Parathyroid adenoma (tissue), 2 donors: Measurements from ENCODE around the gene ARMC10.
"Not testable (repeated sequence)": the region's sequence is repeated elsewhere in the genome, so short reads cannot be mapped to it uniquely, and the experiment has no call there.

Experiments used
- H2AFZ ChIP-seq: fragments of 300-600 bp; sonication (generic); one replicate; pipeline ENCODE4 v1.7.0; 2017; ENCODE audit warnings: antibody characterized with exemption, mild to moderate bottlenecking
- H3K27ac ChIP-seq: fragments of 300-600 bp; sonication (generic); one replicate; pipeline ENCODE4 v1.7.0; 2017
- H3K27me3 ChIP-seq: fragments of 300-600 bp; sonication (generic); one replicate; pipeline ENCODE4 v1.7.0; 2017; ENCODE audit warnings: low read length; ENCODE audit not compliant: control insufficient read depth, insufficient read depth
- H3K36me3 ChIP-seq: fragments of 300-600 bp; sonication (generic); one replicate; pipeline ENCODE4 v1.7.0; 2017; ENCODE audit warnings: low read length; ENCODE audit not compliant: control insufficient read depth, insufficient read depth
- H3K4me1 ChIP-seq: fragments of 300-600 bp; sonication (generic); one replicate; pipeline ENCODE4 v1.7.0; 2017; ENCODE audit warnings: control low read depth
- H3K4me2 ChIP-seq: fragments of 300-600 bp; sonication (generic); one replicate; pipeline ENCODE4 v1.7.0; 2017; ENCODE audit warnings: low read length
- H3K4me3 ChIP-seq: fragments of 300-600 bp; sonication (generic); one replicate; pipeline ENCODE4 v1.7.0; 2017; ENCODE audit warnings: low read depth, low read length
- H3K79me2 ChIP-seq: fragments of 300-600 bp; sonication (generic); one replicate; pipeline ENCODE4 v1.7.0; 2017; ENCODE audit warnings: control low read depth
- H3K9ac ChIP-seq: fragments of 300-600 bp; sonication (generic); one replicate; pipeline ENCODE4 v1.7.0; 2017; ENCODE audit warnings: mild to moderate bottlenecking
- H3K9me3 ChIP-seq: fragments of 300-600 bp; sonication (generic); one replicate; pipeline ENCODE4 v1.7.0; 2017; ENCODE audit warnings: low read length; ENCODE audit not compliant: control insufficient read depth
- CTCF ChIP-seq: fragments of 300-600 bp; sonication (generic); IDR thresholded peaks from one replicate; pipeline ENCODE4 v1.7.0; 2017; ENCODE audit warnings: antibody characterized with exemption, mild to moderate bottlenecking
- donor health status: primary hyperparathyroidism.

The ARMC10 gene

GRCh38 chr7:103097041-103097440, 22.1 kb downstream of the ARMC10 start:
- Histone ChIP-seq H2AFZ (no peak overlapping the region), H3K27ac (no peak overlapping the region), H3K36me3 (no peaks in the 10 kb centered on the region), H3K4me1 (no peaks in the 10 kb centered on the region), H3K4me3 (no peak overlapping the region), H3K9ac (no peak overlapping the region), H3K27me3 (no peaks in the 10 kb centered on the region), H3K4me2 (no peak overlapping the region), H3K9me3 (no peaks in the 10 kb centered on the region), H3K79me2 (no peaks in the 10 kb centered on the region)
- no peak for TF ChIP-seq CTCF

GRCh38 chr7:103100348-103100747, 25.4 kb downstream of the ARMC10 start:
- no peaks in the 10 kb centered on the region for H3K4me1 ChIP-seq
- no peak overlapping the region for H2AFZ ChIP-seq
- no peaks in the 10 kb centered on the region for H3K9me3 ChIP-seq
- no peaks in the 10 kb centered on the region for H3K27me3 ChIP-seq
- no peaks in the 10 kb centered on the region for H3K36me3 ChIP-seq
- no peaks in the 10 kb centered on the region for H3K79me2 ChIP-seq
- no peak overlapping the region for H3K9ac ChIP-seq
- H3K4me3 ChIP-seq = no peak overlapping the region
- H3K4me2 ChIP-seq = no peak overlapping the region
- H3K27ac ChIP-seq = no peak overlapping the region
- no peak for TF ChIP-seq CTCF

GRCh38 chr7:103101543-103101942, 26.6 kb downstream of the ARMC10 start:
- no peaks in the 10 kb centered on the region for H3K9me3 ChIP-seq
- H3K36me3 ChIP-seq = no peaks in the 10 kb centered on the region
- peaks cover 6% of the 10 kb centered on the region for H3K4me1 ChIP-seq
- H3K27ac ChIP-seq = no peak overlapping the region
- no peak overlapping the region for H3K9ac ChIP-seq
- TF ChIP-seq CTCF = no peak
- no peak overlapping the region for H3K4me3 ChIP-seq
- H2AFZ ChIP-seq = no peak overlapping the region
- H3K27me3 ChIP-seq = no peaks in the 10 kb centered on the region
- no peaks in the 10 kb centered on the region for H3K79me2 ChIP-seq
- no peak overlapping the region for H3K4me2 ChIP-seq

- TF ChIP-seq CTCF = no peak
- H3K27me3 ChIP-seq = no peaks in the 10 kb centered on the region
- no peaks in the 10 kb centered on the region for H3K9me3 ChIP-seq
- H3K4me2 ChIP-seq = peak overlapping the region; percentile 31
- no peaks in the 10 kb centered on the region for H3K36me3 ChIP-seq
- H2AFZ ChIP-seq = peak overlapping the region; percentile 81
- no peak overlapping the region for H3K4me3 ChIP-seq
- H3K4me1 ChIP-seq = peaks cover 6% of the 10 kb centered on the region
- peak overlapping the region; percentile 29 for H3K27ac ChIP-seq
- no peaks in the 10 kb centered on the region for H3K79me2 ChIP-seq
- H3K9ac ChIP-seq = no peak overlapping the region
Observed at GRCh38 chr7:103106005-103106702, 31.2 kb downstream of the ARMC10 start.

- H3K79me2 ChIP-seq, H3K36me3 ChIP-seq, H3K9ac ChIP-seq, H3K9me3 ChIP-seq, H3K4me1 ChIP-seq, H3K4me3 ChIP-seq, H3K27ac ChIP-seq, H3K27me3 ChIP-seq: not testable (repeated sequence)
- H3K4me2 ChIP-seq = peak overlapping the region; percentile 31
- peak overlapping the region; percentile 81 for H2AFZ ChIP-seq
Observed at GRCh38 chr7:103106703-103107070, 31.7 kb downstream of the ARMC10 start.
